Prostate gland (tissue), 2 donors: Measurements from ENCODE around the gene VAV2. TPM values are rescaled to one million over a fixed set of nuclear protein-coding genes. Genes with fewer than 3 reads are reported as not detected.
A peak's percentile ranks its signal among the peaks of the same experiment; 100 is the strongest.

ENCODE experiments used
- DNase-seq: peaks from one replicate; pipeline ENCODE4 v3.0.0-alpha.2; 2019; ENCODE audit warnings: low spot score
- H3K27ac ChIP-seq, 2 donors: fragments of 200-600 bp; sonication (generic); 2 replicates each; pipeline ENCODE4 v1.5.1; 2017 to 2019
- H3K27me3 ChIP-seq: fragments of 200-600 bp; sonication (generic); replicated peaks from 2 replicates; pipeline ENCODE4 v1.5.1; 2019; ENCODE audit not compliant: insufficient read depth
- H3K36me3 ChIP-seq, 2 donors: fragments of 200-600 bp; sonication (generic); 1 replicate in 1 of 2; 2 replicates in 1 of 2; pipeline versions ENCODE4 v1.5.1 to v1.8.1; 2017 to 2019
- H3K4me1 ChIP-seq: fragments of 200-600 bp; sonication (generic); replicated peaks from 2 replicates; pipeline ENCODE4 v1.5.1; 2019
- H3K4me3 ChIP-seq, 2 donors: fragments of 200-600 bp; sonication (generic); 2 replicates each; pipeline ENCODE4 v1.5.1; 2017 to 2019
- H3K9me3 ChIP-seq: fragments of 200-600 bp; sonication (generic); 2 replicates; pipeline ENCODE4 v1.5.1; 2017
- CTCF ChIP-seq, 4 experiments: fragments of 200-600 bp in 2 of 4; fragments of 450-650 bp in 2 of 4; sonication (generic) in 2 of 4; IDR thresholded peaks; 1 replicate in 3 of 4; 2 replicates in 1 of 4; pipeline ENCODE4 v1.5.1; 2016 to 2019; ENCODE audit warnings: antibody characterized with exemption in 4 of 4, mild to moderate bottlenecking in 2 of 4, moderate library complexity in 2 of 4
- POLR2A ChIP-seq: fragments of 450-650 bp; IDR thresholded peaks from one replicate; pipeline ENCODE4 v1.6.1; 2016; ENCODE audit warnings: antibody characterized with exemption, mild to moderate bottlenecking
- POLR2AphosphoS5 ChIP-seq: sonication (generic); formaldehyde crosslinking; IDR thresholded peaks from one replicate; pipeline ENCODE4 v1.6.1; 2017; ENCODE audit warnings: antibody characterized with exemption
- WGBS: methylation state at CpG from one replicate; pipeline ENCODE4 v1.1.5; 2018; 5-methylcytosine and 5-hydroxymethylcytosine counted together
- intact Hi-C: fragments of 100-400 bp; cut with DNase I; formaldehyde crosslinking; loops from one replicate; pipeline ENCODE4 v1.14.2; 2022
- total RNA-seq, 2 donors: library from RNA; depleted of rRNA; stranded (reverse); fragments of >200 nt; gene quantifications; one replicate each; pipeline ENCODE4 v1.1.0, GENCODE V29; 2016

Gene VAV2
- total RNA-seq, 2 donors from 2014 or later = 13.5 to 19.5 TPM

GRCh38 chr9:133945314-133945975, 46.7 kb downstream of the VAV2 start:
- Histone ChIP-seq H3K4me3 (no peak overlapping the region), H3K9me3 (no peaks in the 10 kb centered on the region), H3K36me3 (no peaks in the 10 kb centered on the region), H3K27ac (no peak overlapping the region), H3K27me3 (no peaks in the 10 kb centered on the region), H3K4me1 (no peaks in the 10 kb centered on the region)
- intact Hi-C loops = no loop called here
- WGBS = 85% methylated on average over 13 of the region's 13 CpGs
- DNase-seq = no peak
- TF ChIP-seq POLR2A = no peak
- no peak for TF ChIP-seq CTCF (IDR thresholded peaks at IDR 0.05)
- no peak for TF ChIP-seq POLR2AphosphoS5

- Histone ChIP-seq H3K27me3 (no peaks in the 10 kb centered on the region), H3K4me3 (no peak overlapping the region), H3K36me3 (no peaks in the 10 kb centered on the region), H3K4me1 (no peaks in the 10 kb centered on the region), H3K9me3 (no peaks in the 10 kb centered on the region), H3K27ac (no peak overlapping the region)
- intact Hi-C loops = no loop called here
- WGBS = 66% methylated on average over 13 of the region's 14 CpGs
- TF ChIP-seq CTCF (IDR thresholded peaks at IDR 0.05) (peak in 1 of 4 experiments; percentile 19), POLR2AphosphoS5 (peak; percentile 13), POLR2A (no peak)
- peak; percentile 33 for DNase-seq
Observed at GRCh38 chr9:133944746-133945135, 47.4 kb downstream of the VAV2 start.

- no peak for TF ChIP-seq POLR2A
- TF ChIP-seq CTCF (IDR thresholded peaks at IDR 0.05) = no peak
- TF ChIP-seq POLR2AphosphoS5 = no peak
Observed at GRCh38 chr9:133943781-133944745, 48.1 kb downstream of the VAV2 start.

GRCh38 chr9:133943036-133943780, 48.9 kb downstream of the VAV2 start:
- Histone ChIP-seq H3K9me3 (no peaks in the 10 kb centered on the region), H3K4me3 (no peak overlapping the region), H3K27me3 (no peaks in the 10 kb centered on the region), H3K27ac (no peak overlapping the region), H3K4me1 (no peaks in the 10 kb centered on the region), H3K36me3 (no peaks in the 10 kb centered on the region)
- TF ChIP-seq POLR2A (no peak), CTCF (IDR thresholded peaks at IDR 0.05) (no peak), POLR2AphosphoS5 (no peak)
- intact Hi-C loops = no loop called here
- DNase-seq = no peak
- 92% methylated on average over 16 of the region's 17 CpGs for WGBS

More at GRCh38 chr9:133943781-133944745, 48.1 kb downstream of the VAV2 start:
- H3K4me3 ChIP-seq = no peak overlapping the region
- no peaks in the 10 kb centered on the region for H3K36me3 ChIP-seq
- no peak for DNase-seq
- no peaks in the 10 kb centered on the region for H3K4me1 ChIP-seq
- H3K27ac ChIP-seq = no peak overlapping the region
- 73% methylated on average over 27 of the region's 30 CpGs for WGBS
- no peaks in the 10 kb centered on the region for H3K27me3 ChIP-seq
- intact Hi-C loops = no loop called here
- no peaks in the 10 kb centered on the region for H3K9me3 ChIP-seq
